ENCODE results near the gene CYP27C1. TPM values are rescaled to one million over a fixed set of nuclear protein-coding genes. Genes with fewer than 3 reads are reported as not detected.

Gene CYP27C1
- total and polyA plus RNA-seq, 9 of the 15 experiments (the other 6 are each of a cell fraction or from before 2014, with no cell fraction given), result not detected

GRCh38 chr2:127182626-127183458 is 37.3 kb downstream of the CYP27C1 start:
- Histone ChIP-seq H4K20me1 (replicated peaks; ENCODE audit: control insufficient read depth, insufficient read depth, low read length) (no peaks in the 10 kb centered on the region), H3K36me3 (ENCODE audit: control insufficient read depth, insufficient read depth, low read length) (no peaks in the 10 kb centered on the region), H3K27me3 (ENCODE audit: control insufficient read depth in 2 of 2, insufficient read depth in 2 of 2, low read length in 2 of 2) (peaks cover 17 to 45% of the 10 kb centered on the region in 2 experiments; a peak in 4 of 5 replicates), H3K4me1 (replicated peaks in 1 of 2; ENCODE audit: control insufficient read depth in 2 of 2, insufficient read depth in 2 of 2, low read length in 2 of 2) (no peaks in the 10 kb centered on the region), H2AFZ (ENCODE audit: low read depth, low read length) (no peak overlapping the region), H3K9me3 (replicated peaks; ENCODE audit: control insufficient read depth, insufficient read depth, low read depth, low read length) (no peaks in the 10 kb centered on the region), H3K79me2 (ENCODE audit: control insufficient read depth, insufficient read depth, low read length) (no peaks in the 10 kb centered on the region), H3K4me3 (no peak overlapping the region), H3K9ac (ENCODE audit: insufficient read depth in 1 of 2, low read depth in 2 of 2, low read length in 2 of 2) (no peak overlapping the region), H3K4me2 (ENCODE audit: insufficient read depth, low read length) (no peak overlapping the region), H3K27ac (ENCODE audit: extremely low read depth, low read depth, low read length) (no peak overlapping the region), H3K9me1 (ENCODE audit: control insufficient read depth, insufficient read depth, low read length) (no peaks in the 10 kb centered on the region)
- in situ Hi-C loops (cut with MboI) (no loop called here), intact Hi-C loops (cut with micrococcal nuclease) (no loop called here)
- WGBS (ENCODE audit: insufficient coverage, low coverage, missing lambda C conversion rate), result under 1% methylated on average over 9 of the region's 10 CpGs
- DNase-seq (ENCODE audit: extremely low read depth in 1 of 4, low spot score in 3 of 4) (no peak), FAIRE-seq (no peak), ATAC-seq (no peak)
- POLR2A ChIA-PET, result interaction anchor here (0.7 kb wide), 1 partner anchor 297 kb away, joined by 3 read pairs; no protein-coding TSS in a partner anchor
- BruUV-seq (replicated peaks), result no TSS peak
- CTCF ChIA-PET (ENCODE audit: low intra/inter-chr PET ratio), result interaction anchor here (0.7 kb wide), 1 partner anchor 9 kb away, joined by 3 read pairs; no protein-coding TSS in a partner anchor
- TF ChIP-seq SPI1 (IDR thresholded peaks at IDR 0.05; ENCODE audit: borderline replicate concordance, low read depth, low read length) (peak; percentile 34; the same call in 1 of the 2 replicates), KDM5B (IDR thresholded peaks at IDR 0.05; ENCODE audit: insufficient replicate concordance, low read depth, low read length) (no peak)

GRCh38 chr2:127181851-127182250 is 38.2 kb downstream of the CYP27C1 start:
- no peaks in the 10 kb centered on the region for H3K9me3 ChIP-seq (replicated peaks; ENCODE audit: control insufficient read depth, insufficient read depth, low read depth, low read length)
- ChIA-PET CTCF (ENCODE audit: low intra/inter-chr PET ratio) (no interaction called here), POLR2A (no interaction called here)
- FAIRE-seq (no peak), DNase-seq (ENCODE audit: extremely low read depth in 1 of 4, low spot score in 3 of 4) (no peak), ATAC-seq (no peak)
- no peaks in the 10 kb centered on the region for H3K36me3 ChIP-seq (ENCODE audit: control insufficient read depth, insufficient read depth, low read length)
- no peak overlapping the region for H3K27ac ChIP-seq (ENCODE audit: extremely low read depth, low read depth, low read length)
- H3K4me2 ChIP-seq (ENCODE audit: insufficient read depth, low read length), result no peak overlapping the region
- no peaks in the 10 kb centered on the region for H3K9me1 ChIP-seq (ENCODE audit: control insufficient read depth, insufficient read depth, low read length)
- TF ChIP-seq ZNF41 (CRISPR knock-in tag; conservative IDR thresholded peaks at IDR 0.05) (no peak), ZC3H11A (IDR thresholded peaks at IDR 0.05; ENCODE audit: low read depth, low read length) (no peak)
- H3K27me3 ChIP-seq (ENCODE audit: control insufficient read depth in 2 of 2, insufficient read depth in 2 of 2, low read length in 2 of 2), result peaks cover 21 to 45% of the 10 kb centered on the region in 2 experiments; a peak in 4 of 5 replicates
- no TSS peak for BruUV-seq (replicated peaks)
- H3K79me2 ChIP-seq (ENCODE audit: control insufficient read depth, insufficient read depth, low read length), result no peaks in the 10 kb centered on the region
- in situ Hi-C loops (cut with MboI) (no loop called here), intact Hi-C loops (cut with micrococcal nuclease) (no loop called here)
- no peaks in the 10 kb centered on the region for H3K4me1 ChIP-seq (replicated peaks in 1 of 2; ENCODE audit: control insufficient read depth in 2 of 2, insufficient read depth in 2 of 2, low read length in 2 of 2)
- H3K9ac ChIP-seq (ENCODE audit: insufficient read depth in 1 of 2, low read depth in 2 of 2, low read length in 2 of 2), result no peak overlapping the region
- no peak overlapping the region for H2AFZ ChIP-seq (ENCODE audit: low read depth, low read length)
- no peaks in the 10 kb centered on the region for H4K20me1 ChIP-seq (replicated peaks; ENCODE audit: control insufficient read depth, insufficient read depth, low read length)
- H3K4me3 ChIP-seq, result no peak overlapping the region
- WGBS (ENCODE audit: insufficient coverage, low coverage, missing lambda C conversion rate), result 0% methylated on average over 4 of the region's 4 CpGs
